IMR-90 (cell line): Measurements from ENCODE around the gene KDM3B. TPM values are rescaled to one million over a fixed set of nuclear protein-coding genes. Genes with fewer than 3 reads are reported as not detected.

Experiments used
- ATAC-seq: fragments of 200-7000 bp; cut with Tn5 transposase; 2 replicates; pipeline ENCODE4 v1.9.1; 2020; ENCODE audit warnings: low read depth, mild to moderate bottlenecking, moderate library complexity
- BruUV-seq: library from RNA; stranded (reverse); fragments of 400-500 nt; replicated peaks from 2 replicates; lab custom pipeline; 2021; lab: Mats Ljungman, UMichigan
- CTCF ChIA-PET: fragments of 300-600 bp; formaldehyde crosslinking; extraction: SDS; loops from one replicate; lab custom pipeline; 2021; ENCODE audit warnings: antibody characterized with exemption; lab: Yijun Ruan, JAX
- POLR2A ChIA-PET: fragments of 300-600 bp; sonication (Branson Sonifier 250); formaldehyde crosslinking; loops from one replicate; lab custom pipeline; 2022; ENCODE audit warnings: antibody characterized with exemption; ENCODE audit not compliant: unreplicated experiment; lab: Charles Lee
- DNase-seq: peaks from one replicate; pipeline ENCODE4 v3.0.0; 2013
- H2AFZ ChIP-seq: replicated peaks from 2 replicates; pipeline ENCODE3; 2013; ENCODE audit warnings: low read length, mild to moderate bottlenecking; ENCODE audit not compliant: poor library complexity
- H2AK5ac ChIP-seq: 2 replicates; pipeline ENCODE4 v1.6.1; 2013; ENCODE audit warnings: low read depth, low read length, inconsistent platforms
- H2AK9ac ChIP-seq: replicated peaks from 2 replicates; pipeline ENCODE3; 2013; ENCODE audit warnings: mild to moderate bottlenecking, low read depth, low read length, moderate library complexity; ENCODE audit not compliant: poor library complexity
- H2BK120ac ChIP-seq: 2 replicates; pipeline ENCODE4 v1.6.1; 2013; ENCODE audit warnings: low read depth, low read length, inconsistent platforms
- H2BK15ac ChIP-seq: 3 replicates; pipeline ENCODE4 v1.6.1; 2013; ENCODE audit warnings: low read depth, low read length, inconsistent platforms
- H2BK20ac ChIP-seq: 2 replicates; pipeline ENCODE4 v1.6.1; 2013; ENCODE audit warnings: low read depth, mild to moderate bottlenecking, inconsistent platforms, low read length, moderate library complexity
- H2BK5ac ChIP-seq: 2 replicates; pipeline ENCODE4 v1.6.1; 2013; ENCODE audit warnings: mild to moderate bottlenecking, low read depth, low read length, inconsistent platforms; ENCODE audit not compliant: poor library complexity, severe bottlenecking
- H3K14ac ChIP-seq: replicated peaks from 2 replicates; pipeline ENCODE4 v1.6.1; 2013; ENCODE audit warnings: low read depth, low read length, inconsistent platforms
- H3K18ac ChIP-seq: 2 replicates; pipeline ENCODE4 v1.6.1; 2013; ENCODE audit warnings: low read depth, low read length, control low read depth
- H3K23ac ChIP-seq: 2 replicates; pipeline ENCODE4 v1.6.1; 2013; ENCODE audit warnings: low read depth, low read length, inconsistent platforms
- H3K27ac ChIP-seq: 2 replicates; pipeline ENCODE4 v1.5.1; 2013; ENCODE audit warnings: mild to moderate bottlenecking, control low read depth, low read length; ENCODE audit not compliant: insufficient read depth
- H3K27me3 ChIP-seq: 2 replicates; pipeline ENCODE4 v1.6.1; 2013; ENCODE audit warnings: low read length; ENCODE audit not compliant: control insufficient read depth, insufficient read depth
- H3K36me3 ChIP-seq: 2 replicates; pipeline ENCODE4 v1.6.1; 2013; ENCODE audit warnings: low read length, mixed read lengths; ENCODE audit not compliant: control insufficient read depth, insufficient read depth
- H3K4ac ChIP-seq: 2 replicates; pipeline ENCODE4 v1.6.1; 2013; ENCODE audit warnings: low read depth, low read length, inconsistent platforms
- H3K4me1 ChIP-seq: 2 replicates; pipeline ENCODE4 v1.6.1; 2013; ENCODE audit warnings: low read length, mixed read lengths; ENCODE audit not compliant: control insufficient read depth, insufficient read depth
- H3K4me2 ChIP-seq: 2 replicates; pipeline ENCODE4 v1.6.1; 2013; ENCODE audit warnings: low read depth, mild to moderate bottlenecking, control low read depth, low read length, moderate library complexity
- H3K4me3 ChIP-seq: 2 replicates; pipeline ENCODE4 v1.5.1; 2013; ENCODE audit warnings: low read depth, mild to moderate bottlenecking, control low read depth, low read length, moderate library complexity; ENCODE audit not compliant: insufficient read depth
- H3K56ac ChIP-seq: 2 replicates; pipeline ENCODE4 v1.6.1; 2013; ENCODE audit warnings: low read length, inconsistent platforms; ENCODE audit not compliant: insufficient read depth; ENCODE audit errors: extremely low read depth
- H3K79me1 ChIP-seq, 2 experiments: 2 replicates each; pipeline ENCODE4 v1.6.1; 2013; ENCODE audit warnings: low read length in 2 of 2, inconsistent platforms in 1 of 2, low read depth in 1 of 2
- H3K9ac ChIP-seq: 2 replicates; pipeline ENCODE4 v1.6.1; 2013; ENCODE audit warnings: low read depth, low read length, control low read depth
- H3K9me1 ChIP-seq: 2 replicates; pipeline ENCODE4 v1.6.1; 2013; ENCODE audit warnings: low read length, inconsistent platforms; ENCODE audit not compliant: insufficient read depth
- H3K9me3 ChIP-seq: 2 replicates; pipeline ENCODE4 v1.6.1; 2013; ENCODE audit warnings: low read length; ENCODE audit not compliant: control insufficient read depth, insufficient read depth
- H4K20me1 ChIP-seq: 2 replicates; pipeline ENCODE4 v1.6.1; 2013; ENCODE audit warnings: low read length, inconsistent platforms; ENCODE audit not compliant: insufficient read depth
- H4K5ac ChIP-seq: 2 replicates; pipeline ENCODE4 v1.6.1; 2013; ENCODE audit warnings: mild to moderate bottlenecking, low read depth, low read length, control low read depth
- H4K8ac ChIP-seq, 2 experiments: 2 replicates each; pipeline ENCODE4 v1.6.1; 2013; ENCODE audit warnings: low read depth in 2 of 2, low read length in 2 of 2, control low read depth in 1 of 2, inconsistent platforms in 1 of 2
- H4K91ac ChIP-seq: 2 replicates; pipeline ENCODE4 v1.6.1; 2013; ENCODE audit warnings: low read depth, low read length, inconsistent platforms; ENCODE audit not compliant: insufficient read depth
- CHD1 ChIP-seq: IDR thresholded peaks from 2 replicates; pipeline ENCODE4 v1.6.1; 2012; ENCODE audit warnings: low read depth, low read length, improper control_type of control experiment
- CTCF ChIP-seq: conservative IDR thresholded peaks from 2 replicates; pipeline ENCODE4 v1.5.1; 2012; ENCODE audit warnings: mild to moderate bottlenecking, low read depth, low read length, improper control_type of control experiment
- ELK1 ChIP-seq: fragments of 150-350 bp; IDR thresholded peaks from 2 replicates; pipeline ENCODE4 v1.6.1; 2016; ENCODE audit warnings: low read depth, mild to moderate bottlenecking, low read length, moderate library complexity, borderline replicate concordance
- MAFK ChIP-seq: IDR thresholded peaks from 2 replicates; pipeline ENCODE4 v1.6.1; 2012; ENCODE audit warnings: low read depth, low read length, improper control_type of control experiment
- MXI1 ChIP-seq: IDR thresholded peaks from 2 replicates; pipeline ENCODE4 v1.6.1; 2012; ENCODE audit warnings: low read depth, mild to moderate bottlenecking, low read length, moderate library complexity, borderline replicate concordance
- POLR2A ChIP-seq: IDR thresholded peaks from 2 replicates; pipeline ENCODE4 v1.6.1; 2012; ENCODE audit warnings: mild to moderate bottlenecking, low read depth, low read length
- RAD21 ChIP-seq: IDR thresholded peaks from 2 replicates; pipeline ENCODE4 v1.6.1; 2012; ENCODE audit warnings: low read length, improper control_type of control experiment
- RFX5 ChIP-seq: IDR thresholded peaks from 2 replicates; pipeline ENCODE4 v1.8.0; 2012; ENCODE audit warnings: low read depth, mild to moderate bottlenecking, low read length, moderate library complexity
- SMC3 ChIP-seq: fragments of 150-350 bp; IDR thresholded peaks from 2 replicates; pipeline ENCODE4 v1.6.1; 2016; ENCODE audit warnings: low read depth, mild to moderate bottlenecking, antibody characterized with exemption, low read length, moderate library complexity
- WGBS, 2 experiments: methylation state at CpG; one replicate each; pipeline versions ENCODE4 v1.1.5 to v1.1.7; 2013; ENCODE audit warnings: missing lambda C conversion rate in 2 of 2; ENCODE audit not compliant: insufficient read length in 1 of 2; ENCODE audit errors: extremely low coverage in 2 of 2; 5-methylcytosine and 5-hydroxymethylcytosine counted together
- dilution Hi-C: fragments of 300-500 bp; cut with HindIII; formaldehyde crosslinking; loops from one replicate; pipeline ENCODE4 v1.14.3; 2018; ENCODE audit warnings: low sequenced_read_pairs; ENCODE audit not compliant: unreplicated experiment
- in situ Hi-C: fragments of 300-500 bp; cut with MboI; formaldehyde crosslinking; loops from 3 replicates; pipeline ENCODE4 v1.14.3; 2019; ENCODE audit warnings: low sequenced_read_pairs, inconsistent platforms, mixed read lengths
- intact Hi-C: fragments of 100-400 bp; cut with micrococcal nuclease; formaldehyde crosslinking; loops from 2 replicates; pipeline ENCODE4 v1.10.0; 2022
- polyA plus RNA-seq, 3 experiments: library from polyadenylated mRNA; depleted of rRNA; stranded (reverse); fragments of >200 nt; gene quantifications; 2 replicates each; pipeline ENCODE4 v1.2.3, GENCODE V29; 2012; ENCODE audit warnings: low replicate concordance in 1 of 3
- total RNA-seq: library from RNA; depleted of rRNA; stranded (reverse); fragments of >200 nt; gene quantifications from 2 replicates; pipeline ENCODE4 v1.2.3, GENCODE V29; 2012

The KDM3B gene
- total and polyA plus RNA-seq, 2 of the 4 experiments (the other 2 are of a cell fraction) = 19.4 to 35.8 TPM

GRCh38 chr5:138418444-138418843 lies 66.0 kb downstream of the KDM3B start:
- Histone ChIP-seq H4K8ac (no peak overlapping the region), H3K27me3 (no peaks in the 10 kb centered on the region), H3K79me1 (no peaks in the 10 kb centered on the region), H2AFZ (no peak overlapping the region), H2AK9ac (no peak overlapping the region), H2BK5ac (no peak overlapping the region), H2AK5ac (no peak overlapping the region), H4K5ac (no peak overlapping the region), H2BK20ac (no peak overlapping the region), H2BK120ac (no peak overlapping the region), H3K4me3 (no peak overlapping the region), H4K91ac (no peak overlapping the region), H3K4me2 (no peak overlapping the region), H3K27ac (no peak overlapping the region), H4K20me1 (no peaks in the 10 kb centered on the region), H3K18ac (no peak overlapping the region), H3K9me3 (no peaks in the 10 kb centered on the region), H3K23ac (no peak overlapping the region), H3K56ac (no peak overlapping the region), H3K9ac (no peak overlapping the region), H3K14ac (no peak overlapping the region), H2BK15ac (no peak overlapping the region), H3K36me3 (peaks cover 52% of the 10 kb centered on the region), H3K4ac (no peak overlapping the region), H3K4me1 (no peaks in the 10 kb centered on the region), H3K9me1 (no peaks in the 10 kb centered on the region; the same call in 1 of the 2 replicates)
- no peak for DNase-seq
- CTCF ChIA-PET = no interaction called here
- BruUV-seq = no TSS peak
- dilution Hi-C loops = no loop called here
- intact Hi-C loops = no loop called here
- in situ Hi-C loops = loop anchor here (10.0 kb wide), 2 partner anchors 194 to 234 kb away; no protein-coding TSS in a partner anchor
- no CpG with 5 or more reads among the region's 2 CpGs for WGBS, 2 experiments
- POLR2A ChIA-PET = no interaction called here
- TF ChIP-seq POLR2A (no peak), CTCF (no peak), CHD1 (no peak), RAD21 (no peak), RFX5 (no peak), ELK1 (no peak), MXI1 (no peak), MAFK (no peak), SMC3 (no peak)
- no peak for ATAC-seq
